Posterior cingulate gyrus (tissue), 11 donors: ENCODE results near the gene TULP1.
A peak's percentile ranks its signal among the peaks of the same experiment; 100 is the strongest.

Source experiments
- DNase-seq, 10 donors: peaks; one replicate each; pipeline versions ENCODE4 v3.0.0 to v3.0.0-alpha.2; 2020 to 2021; ENCODE audit warnings: mixed read lengths in 3 of 10
- intact Hi-C: fragments of 100-400 bp; cut with DNase I; formaldehyde crosslinking; loops from one replicate; pipeline ENCODE4 v1.15.1; 2023

TULP1 gene

GRCh38 chr6:35487658-35488516 is 24.8 kb downstream of the TULP1 start:
- intact Hi-C loops: no loop called here
- DNase-seq: peak in 1 of 10 donors; percentile 37

- peak in 1 of 10 donors; percentile 78 for DNase-seq
- intact Hi-C loops: no loop called here
Measured at GRCh38 chr6:35486005-35486925, 26.4 kb downstream of the TULP1 start.

- intact Hi-C loops: no loop called here
- DNase-seq: peak in 1 of 10 donors; percentile 61
Measured at GRCh38 chr6:35485402-35485877, 27.3 kb downstream of the TULP1 start.

- intact Hi-C loops: no loop called here
- DNase-seq: peak in 1 of 10 donors; percentile 70
Measured at GRCh38 chr6:35484921-35485392, 27.7 kb downstream of the TULP1 start.

- intact Hi-C loops: no loop called here
Measured at GRCh38 chr6:35483893-35484645, 28.6 kb downstream of the TULP1 start.

GRCh38 chr6:35483490-35483889 is 29.2 kb downstream of the TULP1 start:
- peak in 1 of 10 donors; percentile 37 for DNase-seq
- intact Hi-C loops: no loop called here

More at GRCh38 chr6:35483893-35484645, 28.6 kb downstream of the TULP1 start:
- DNase-seq: peak in 1 of 10 donors; percentile 44

- intact Hi-C loops: no loop called here
- no peak for DNase-seq
Measured at GRCh38 chr6:35483062-35483461, 29.6 kb downstream of the TULP1 start.

- intact Hi-C loops: no loop called here
- no peak for DNase-seq
Measured at GRCh38 chr6:35481226-35481625, 31.5 kb downstream of the TULP1 start.

GRCh38 chr6:35480176-35480575 is 32.5 kb downstream of the TULP1 start:
- peak in 1 of 10 donors; percentile 75 for DNase-seq
- intact Hi-C loops: no loop called here

- intact Hi-C loops: no loop called here
- peak in 1 of 10 donors; percentile 44 for DNase-seq
Measured at GRCh38 chr6:35478259-35478658, 34.4 kb downstream of the TULP1 start.

- no peak for DNase-seq
- intact Hi-C loops: no loop called here
Measured at GRCh38 chr6:35477551-35478179, 35.0 kb downstream of the TULP1 start.

- intact Hi-C loops: no loop called here
- no peak for DNase-seq
Measured at GRCh38 chr6:35477028-35477427, 35.7 kb downstream of the TULP1 start.

GRCh38 chr6:35476004-35476403 is 36.7 kb downstream of the TULP1 start:
- intact Hi-C loops: no loop called here
- peak in 2 of 10 donors; percentile 68 to 78 for DNase-seq

- DNase-seq: peak in 2 of 10 donors; percentile 48 to 67
- intact Hi-C loops: no loop called here
Measured at GRCh38 chr6:35475573-35475972, 37.1 kb downstream of the TULP1 start.

GRCh38 chr6:35474942-35475570 is 37.6 kb downstream of the TULP1 start:
- peak in 2 of 10 donors; percentile 56 to 63 for DNase-seq
- intact Hi-C loops: no loop called here

GRCh38 chr6:35474131-35474941 is 38.4 kb downstream of the TULP1 start:
- DNase-seq: peak in 1 of 10 donors; percentile 67
- intact Hi-C loops: no loop called here

GRCh38 chr6:35473850-35474130 is 38.9 kb downstream of the TULP1 start:
- intact Hi-C loops: no loop called here
- DNase-seq: no peak

- no peak for DNase-seq
- intact Hi-C loops: no loop called here
Measured at GRCh38 chr6:35473075-35473849, 39.4 kb downstream of the TULP1 start.
